ENCODE data around the gene RNU4-1. TPM values are rescaled to one million over a fixed set of nuclear protein-coding genes. Genes with fewer than 3 reads are reported as not detected.

Gene RNU4-1
- total and polyA plus RNA-seq, 9 of the 15 experiments (the other 6 are each of a cell fraction or from before 2014, with no cell fraction given): under 0.01 to 19,719 (median 3,563) TPM; not detected in 4

DNA sequence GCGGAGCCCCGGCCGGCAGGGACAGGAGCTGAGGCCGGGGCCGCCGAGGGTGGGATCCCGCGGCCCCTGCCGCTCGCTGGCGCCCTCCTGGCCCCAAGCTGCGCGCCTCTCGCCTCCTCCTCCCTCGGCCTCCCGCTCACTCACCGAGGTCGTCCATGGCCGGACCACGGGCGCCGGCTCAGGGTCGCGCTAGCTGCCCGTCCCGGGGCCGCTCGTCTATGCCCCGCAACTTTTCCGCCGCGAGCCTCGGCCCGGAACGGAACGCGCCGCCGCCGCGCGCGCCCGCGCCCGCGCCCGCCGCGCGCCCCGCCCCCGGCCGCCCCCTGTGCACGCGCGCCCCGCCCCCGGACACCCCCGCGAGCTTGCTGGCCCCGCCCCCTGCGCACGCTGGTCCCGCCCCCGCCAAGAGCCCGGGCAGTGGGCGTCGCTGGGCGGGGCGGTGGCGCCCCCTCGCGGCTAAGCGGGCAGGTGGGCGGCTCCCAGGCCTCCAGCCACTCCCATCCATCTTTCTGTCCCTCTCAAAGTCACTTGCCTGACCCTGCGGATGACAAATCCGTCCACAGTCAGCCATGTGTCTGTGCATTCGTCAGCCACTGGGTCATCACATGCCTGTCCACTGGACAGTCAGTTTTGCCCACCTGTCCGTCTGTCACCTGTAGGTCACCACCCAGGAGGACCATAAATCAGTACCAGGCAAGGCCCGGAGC, 27.4 kb downstream of the RNU4-1 start, which contains the start of gene PXN (continued):
- TF ChIP-seq, protein P1, sequence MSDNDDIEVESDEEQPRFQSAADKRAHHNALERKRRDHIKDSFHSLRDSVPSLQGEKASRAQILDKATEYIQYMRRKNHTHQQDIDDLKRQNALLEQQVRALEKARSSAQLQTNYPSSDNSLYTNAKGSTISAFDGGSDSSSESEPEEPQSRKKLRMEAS (CRISPR knock-in tag; IDR thresholded peaks at IDR 0.05): peak; percentile 77
- TF ChIP-seq ARID2 (IDR thresholded peaks at IDR 0.05): peak; percentile 42; the same call in 1 of the 2 replicates
- TF ChIP-seq SMC3 (conservative IDR thresholded peaks at IDR 0.05; ENCODE audit: insufficient read depth, low read depth, low read length): peak; percentile 95
- no peak for TF ChIP-seq ZNF23 (CRISPR knock-in tag; IDR thresholded peaks at IDR 0.05)
- TF ChIP-seq CTBP1 (IDR thresholded peaks at IDR 0.05; ENCODE audit: borderline replicate concordance): peak; percentile 75
- TF ChIP-seq, protein P2, sequence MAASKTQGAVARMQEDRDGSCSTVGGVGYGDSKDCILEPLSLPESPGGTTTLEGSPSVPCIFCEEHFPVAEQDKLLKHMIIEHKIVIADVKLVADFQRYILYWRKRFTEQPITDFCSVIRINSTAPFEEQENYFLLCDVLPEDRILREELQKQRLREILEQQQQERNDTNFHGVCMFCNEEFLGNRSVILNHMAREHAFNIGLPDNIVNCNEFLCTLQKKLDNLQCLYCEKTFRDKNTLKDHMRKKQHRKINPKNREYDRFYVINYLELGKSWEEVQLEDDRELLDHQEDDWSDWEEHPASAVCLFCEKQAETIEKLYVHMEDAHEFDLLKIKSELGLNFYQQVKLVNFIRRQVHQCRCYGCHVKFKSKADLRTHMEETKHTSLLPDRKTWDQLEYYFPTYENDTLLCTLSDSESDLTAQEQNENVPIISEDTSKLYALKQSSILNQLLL (CRISPR knock-in tag; IDR thresholded peaks at IDR 0.05; ENCODE audit: borderline replicate concordance): no peak
- peak; percentile 91 to 94 for TF ChIP-seq RAD21 (CRISPR knock-in tag; conservative IDR thresholded peaks at IDR 0.05 in 1 of 2, IDR thresholded peaks at IDR 0.05 in 1 of 2)
- TF ChIP-seq, protein P3, sequence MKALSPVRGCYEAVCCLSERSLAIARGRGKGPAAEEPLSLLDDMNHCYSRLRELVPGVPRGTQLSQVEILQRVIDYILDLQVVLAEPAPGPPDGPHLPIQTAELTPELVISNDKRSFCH (CRISPR knock-in tag; IDR thresholded peaks at IDR 0.05): no peak
- TF ChIP-seq, protein P3 (tag; IDR thresholded peaks at IDR 0.05): no peak
- peak; percentile 63 for TF ChIP-seq NRF1 (conservative IDR thresholded peaks at IDR 0.05 in 1 of 2, IDR thresholded peaks at IDR 0.05 in 1 of 2)
- TF ChIP-seq ZNF175 (CRISPR knock-in tag; IDR thresholded peaks at IDR 0.05; ENCODE audit: low read depth): peak; percentile 54; the same call in 1 of the 2 replicates
- TF ChIP-seq CCNT2 (IDR thresholded peaks at IDR 0.05; ENCODE audit: borderline replicate concordance, extremely low read depth, insufficient read length, low read depth, low read length): peak; percentile 50
- peak; percentile 78; the same call in 1 of the 2 replicates for TF ChIP-seq PHF8 (IDR thresholded peaks at IDR 0.05; ENCODE audit: borderline replicate concordance, low read length)
- TF ChIP-seq, protein P4, sequence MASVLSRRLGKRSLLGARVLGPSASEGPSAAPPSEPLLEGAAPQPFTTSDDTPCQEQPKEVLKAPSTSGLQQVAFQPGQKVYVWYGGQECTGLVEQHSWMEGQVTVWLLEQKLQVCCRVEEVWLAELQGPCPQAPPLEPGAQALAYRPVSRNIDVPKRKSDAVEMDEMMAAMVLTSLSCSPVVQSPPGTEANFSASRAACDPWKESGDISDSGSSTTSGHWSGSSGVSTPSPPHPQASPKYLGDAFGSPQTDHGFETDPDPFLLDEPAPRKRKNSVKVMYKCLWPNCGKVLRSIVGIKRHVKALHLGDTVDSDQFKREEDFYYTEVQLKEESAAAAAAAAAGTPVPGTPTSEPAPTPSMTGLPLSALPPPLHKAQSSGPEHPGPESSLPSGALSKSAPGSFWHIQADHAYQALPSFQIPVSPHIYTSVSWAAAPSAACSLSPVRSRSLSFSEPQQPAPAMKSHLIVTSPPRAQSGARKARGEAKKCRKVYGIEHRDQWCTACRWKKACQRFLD (CRISPR knock-in tag; IDR thresholded peaks at IDR 0.05): peak; percentile 94
- TF ChIP-seq, protein P5, sequence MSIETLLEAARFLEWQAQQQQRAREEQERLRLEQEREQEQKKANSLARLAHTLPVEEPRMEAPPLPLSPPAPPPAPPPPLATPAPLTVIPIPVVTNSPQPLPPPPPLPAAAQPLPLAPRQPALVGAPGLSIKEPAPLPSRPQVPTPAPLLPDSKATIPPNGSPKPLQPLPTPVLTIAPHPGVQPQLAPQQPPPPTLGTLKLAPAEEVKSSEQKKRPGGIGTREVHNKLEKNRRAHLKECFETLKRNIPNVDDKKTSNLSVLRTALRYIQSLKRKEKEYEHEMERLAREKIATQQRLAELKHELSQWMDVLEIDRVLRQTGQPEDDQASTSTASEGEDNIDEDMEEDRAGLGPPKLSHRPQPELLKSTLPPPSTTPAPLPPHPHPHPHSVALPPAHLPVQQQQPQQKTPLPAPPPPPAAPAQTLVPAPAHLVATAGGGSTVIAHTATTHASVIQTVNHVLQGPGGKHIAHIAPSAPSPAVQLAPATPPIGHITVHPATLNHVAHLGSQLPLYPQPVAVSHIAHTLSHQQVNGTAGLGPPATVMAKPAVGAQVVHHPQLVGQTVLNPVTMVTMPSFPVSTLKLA (conservative IDR thresholded peaks at IDR 0.05): peak; percentile 69 to 86
- TF ChIP-seq, protein P6, sequence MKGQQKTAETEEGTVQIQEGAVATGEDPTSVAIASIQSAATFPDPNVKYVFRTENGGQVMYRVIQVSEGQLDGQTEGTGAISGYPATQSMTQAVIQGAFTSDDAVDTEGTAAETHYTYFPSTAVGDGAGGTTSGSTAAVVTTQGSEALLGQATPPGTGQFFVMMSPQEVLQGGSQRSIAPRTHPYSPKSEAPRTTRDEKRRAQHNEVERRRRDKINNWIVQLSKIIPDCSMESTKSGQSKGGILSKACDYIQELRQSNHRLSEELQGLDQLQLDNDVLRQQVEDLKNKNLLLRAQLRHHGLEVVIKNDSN (CRISPR knock-in tag; IDR thresholded peaks at IDR 0.05): peak; percentile 60
- TF ChIP-seq XRCC3 (IDR thresholded peaks at IDR 0.05): no peak
- TF ChIP-seq CEBPG (CRISPR knock-in tag; IDR thresholded peaks at IDR 0.05): no peak
- TF ChIP-seq CEBPG (tag; conservative IDR thresholded peaks at IDR 0.05 in 1 of 2, IDR thresholded peaks at IDR 0.05 in 1 of 2): no peak
- TF ChIP-seq POLR2G (IDR thresholded peaks at IDR 0.05; ENCODE audit: low read depth, low read length): peak; percentile 86
